Karpas-422 (cell line): ENCODE data around the gene DMAC2L. TPM values are rescaled to one million over a fixed set of nuclear protein-coding genes. Genes with fewer than 3 reads are reported as not detected.
A peak's percentile ranks its signal among the peaks of the same experiment; 100 is the strongest.
"Not testable (repeated sequence)": the region's sequence is repeated elsewhere in the genome, so short reads cannot be mapped to it uniquely, and the experiment has no call there.

ENCODE experiments used
- DNase-seq: peaks from one replicate; pipeline ENCODE4 v3.0.0-alpha.2; 2015
- H2AFZ ChIP-seq: fragments of 200-600 bp; sonication (generic); 2 replicates; pipeline ENCODE4 v1.6.1; 2014; ENCODE audit warnings: antibody characterized with exemption, low read length, mixed read lengths
- H3K27ac ChIP-seq: fragments of 200-600 bp; sonication (generic); 2 replicates; pipeline ENCODE4 v1.5.1; 2014; ENCODE audit warnings: mild to moderate bottlenecking, low read length, moderate library complexity
- H3K27me3 ChIP-seq: fragments of 200-600 bp; sonication (generic); 2 replicates; pipeline ENCODE4 v1.6.1; 2014; ENCODE audit warnings: low read length, mixed read lengths
- H3K36me3 ChIP-seq: fragments of 200-600 bp; sonication (generic); 2 replicates; pipeline ENCODE4 v1.6.1; 2014; ENCODE audit warnings: low read length, mixed read lengths; ENCODE audit not compliant: insufficient read depth
- H3K4me1 ChIP-seq: fragments of 200-600 bp; sonication (generic); 2 replicates; pipeline ENCODE4 v1.6.1; 2014; ENCODE audit warnings: mild to moderate bottlenecking, low read length, mixed read lengths
- H3K4me2 ChIP-seq: fragments of 200-600 bp; sonication (generic); 2 replicates; pipeline ENCODE4 v1.6.1; 2014; ENCODE audit warnings: low read length, low read depth, mild to moderate bottlenecking; ENCODE audit not compliant: poor library complexity, severe bottlenecking
- H3K4me3 ChIP-seq: fragments of 200-600 bp; sonication (generic); 2 replicates; pipeline ENCODE4 v1.5.1; 2014; ENCODE audit warnings: mild to moderate bottlenecking, antibody characterized with exemption, low read length, mixed read lengths
- H3K79me2 ChIP-seq: fragments of 200-600 bp; sonication (generic); 2 replicates; pipeline ENCODE4 v1.6.1; 2014; ENCODE audit warnings: mild to moderate bottlenecking, low read length, mixed read lengths
- H3K9ac ChIP-seq: fragments of 200-600 bp; sonication (generic); 2 replicates; pipeline ENCODE4 v1.6.0; 2014; ENCODE audit warnings: low read length
- H3K9me2 ChIP-seq: fragments of 200-600 bp; sonication (generic), shearing (Covaris generic); replicated peaks from 2 replicates; pipeline ENCODE4 v1.6.0; 2014; ENCODE audit warnings: mild to moderate bottlenecking, low read length, moderate library complexity; ENCODE audit not compliant: insufficient read depth
- H3K9me3 ChIP-seq: fragments of 300-700, 200-600 bp; sonication (generic); 2 replicates; pipeline ENCODE4 v1.6.1; 2014; ENCODE audit warnings: low read length, mixed read lengths
- H4K20me1 ChIP-seq: fragments of 200-600 bp; sonication (generic); 2 replicates; pipeline ENCODE4 v1.6.1; 2014; ENCODE audit warnings: mild to moderate bottlenecking, antibody characterized with exemption, low read length, low read depth; ENCODE audit not compliant: insufficient read depth
- total RNA-seq: library from RNA; depleted of rRNA; stranded (reverse); fragments of >200 nt; shearing (Covaris generic); gene quantifications from 2 replicates; pipeline ENCODE4 v1.2.3, GENCODE V29; 2014; ENCODE audit warnings: low replicate concordance

The DMAC2L gene
- total RNA-seq, 1 experiment from 2014 or later: 38.6 TPM

DNA sequence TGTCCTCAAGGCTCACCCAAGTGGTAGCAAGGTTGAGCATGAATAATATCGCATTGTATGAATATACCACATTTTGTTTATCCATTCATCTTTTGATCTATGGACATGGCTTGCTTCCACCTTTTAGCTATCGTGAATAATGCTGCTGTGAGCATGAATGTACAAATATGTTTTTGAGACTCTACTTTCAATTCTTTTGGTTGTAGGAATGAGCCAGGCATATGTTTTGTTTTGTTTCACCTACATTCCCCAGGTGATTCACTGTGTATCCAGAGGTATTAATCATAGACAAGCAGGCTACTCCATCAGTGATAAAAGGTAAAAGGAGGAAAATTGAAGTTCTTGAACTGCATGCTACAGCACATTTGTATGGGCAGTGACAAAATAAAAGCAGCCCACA, 48.7 kb downstream of the DMAC2L start:
- DNase-seq: no peak
- Histone ChIP-seq H3K4me2 (no peak overlapping the region), H3K27ac (no peak overlapping the region), H3K4me3 (no peak overlapping the region), H3K79me2 (no peaks in the 10 kb centered on the region), H3K9me2 (no peaks in the 10 kb centered on the region), H2AFZ (no peak overlapping the region), H3K4me1 (peaks cover 20% of the 10 kb centered on the region), H3K27me3 (no peaks in the 10 kb centered on the region), H3K9me3 (no peaks in the 10 kb centered on the region), H4K20me1 (no peaks in the 10 kb centered on the region), H3K9ac (no peak overlapping the region), H3K36me3 (no peaks in the 10 kb centered on the region)

DNA sequence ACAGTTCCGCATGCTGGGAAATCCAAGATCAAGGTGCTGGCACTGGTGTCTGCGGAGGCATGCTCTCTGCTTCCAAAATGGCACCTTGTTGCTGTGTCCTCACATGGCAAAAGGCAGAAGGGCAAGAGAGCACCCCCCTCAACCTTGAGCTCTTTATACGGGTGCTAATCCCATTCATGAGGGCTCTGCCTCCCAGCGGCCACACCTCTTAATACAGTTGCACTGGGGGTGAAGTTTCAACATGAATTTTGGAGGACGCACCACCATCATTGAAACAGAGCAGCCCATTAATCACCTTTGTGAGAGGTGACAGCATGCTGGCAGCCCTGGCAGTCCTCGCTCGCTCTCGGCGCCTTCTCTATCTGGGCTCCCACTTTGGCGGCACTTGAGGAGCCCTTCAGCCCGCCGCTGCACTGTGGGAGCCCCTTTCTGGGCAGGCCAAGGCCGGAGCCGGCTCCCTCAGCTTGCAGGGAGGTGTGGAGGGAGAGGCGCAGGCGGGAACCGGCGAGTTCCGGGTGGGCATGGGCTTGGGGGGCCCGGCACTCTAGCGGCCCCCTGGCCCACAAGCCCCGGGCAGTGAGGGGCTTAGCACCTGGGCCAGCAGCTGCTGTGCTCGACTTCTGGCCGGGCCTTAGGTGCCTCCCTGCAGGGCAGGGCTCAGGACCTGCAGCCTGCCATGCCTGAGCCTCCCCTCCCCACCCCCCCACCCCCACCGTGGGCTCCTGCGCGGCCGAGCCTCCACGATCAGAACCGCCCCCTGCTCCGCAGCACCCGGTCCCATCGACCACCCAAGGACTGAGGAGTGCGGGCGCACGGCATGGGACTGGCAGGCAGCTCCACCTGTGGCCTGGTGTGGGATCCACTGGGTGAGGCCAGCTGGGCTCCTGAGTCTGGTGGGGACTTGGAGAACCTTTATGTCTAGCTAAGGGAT, 49.6 kb downstream of the DMAC2L start:
- not testable (repeated sequence) for H3K4me2 ChIP-seq, DNase-seq, H4K20me1 ChIP-seq, H3K9ac ChIP-seq, H3K27ac ChIP-seq, H3K27me3 ChIP-seq, H3K9me2 ChIP-seq, H3K9me3 ChIP-seq, H3K4me3 ChIP-seq, H3K79me2 ChIP-seq, H2AFZ ChIP-seq, H3K36me3 ChIP-seq
- H3K4me1 ChIP-seq: peaks cover 20% of the 10 kb centered on the region

GRCh38 chr14:50362764-50363713, 50.9 kb downstream of the DMAC2L start:
- Histone ChIP-seq H3K27me3 (no peaks in the 10 kb centered on the region), H3K9me2 (no peaks in the 10 kb centered on the region), H3K9ac (peak overlapping the region; percentile 50), H3K4me1 (peaks cover 20% of the 10 kb centered on the region), H3K27ac (no peak overlapping the region), H2AFZ (peak overlapping the region; percentile 82), H3K79me2 (no peaks in the 10 kb centered on the region), H3K4me2 (peak overlapping the region; percentile 61), H4K20me1 (no peaks in the 10 kb centered on the region), H3K36me3 (no peaks in the 10 kb centered on the region), H3K4me3 (peak overlapping the region; percentile 49), H3K9me3 (no peaks in the 10 kb centered on the region)
- peak; percentile 50 for DNase-seq

- peak overlapping the region; percentile 61 for H3K4me2 ChIP-seq
- no peaks in the 10 kb centered on the region for H3K9me3 ChIP-seq
- DNase-seq: peak; percentile 79
- H3K79me2 ChIP-seq: no peaks in the 10 kb centered on the region
- H2AFZ ChIP-seq: peak overlapping the region; percentile 82
- H3K27me3 ChIP-seq: no peaks in the 10 kb centered on the region
- peak overlapping the region; percentile 49 for H3K4me3 ChIP-seq
- H3K4me1 ChIP-seq: peaks cover 20% of the 10 kb centered on the region
- no peaks in the 10 kb centered on the region for H4K20me1 ChIP-seq
- no peaks in the 10 kb centered on the region for H3K36me3 ChIP-seq
- H3K9me2 ChIP-seq: no peaks in the 10 kb centered on the region
- H3K9ac ChIP-seq: peak overlapping the region; percentile 50
- H3K27ac ChIP-seq: no peak overlapping the region
These were observed 51.6 kb downstream of the DMAC2L start for GRCh38 chr14:50363714-50364111.

DNA sequence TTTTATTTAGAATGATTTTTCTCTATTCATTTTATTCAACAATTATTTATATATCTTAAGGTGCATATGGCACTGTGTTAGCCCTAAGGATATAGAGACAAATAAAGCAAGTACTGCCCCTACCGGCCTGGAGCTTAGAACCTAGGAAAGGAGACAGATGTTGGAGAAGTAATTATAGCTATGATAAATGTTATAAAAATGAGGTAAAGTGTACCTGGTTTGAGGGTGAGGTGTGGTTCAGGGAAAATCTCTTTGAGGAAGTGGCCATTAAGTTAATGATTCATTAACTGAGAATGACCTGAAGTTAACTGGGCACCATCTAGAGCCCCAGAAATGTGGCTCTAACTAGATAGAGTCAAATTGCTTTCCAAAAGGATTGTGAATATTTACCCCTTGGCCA, 52.7 kb downstream of the DMAC2L start:
- Histone ChIP-seq H3K4me2 (peak overlapping the region; percentile 61), H3K9ac (no peak overlapping the region), H3K9me2 (no peaks in the 10 kb centered on the region), H2AFZ (no peak overlapping the region), H4K20me1 (no peaks in the 10 kb centered on the region), H3K9me3 (no peaks in the 10 kb centered on the region), H3K4me1 (peaks cover 20% of the 10 kb centered on the region), H3K79me2 (no peaks in the 10 kb centered on the region), H3K27me3 (no peaks in the 10 kb centered on the region), H3K36me3 (no peaks in the 10 kb centered on the region), H3K4me3 (no peak overlapping the region), H3K27ac (no peak overlapping the region)
- DNase-seq: no peak

DNA sequence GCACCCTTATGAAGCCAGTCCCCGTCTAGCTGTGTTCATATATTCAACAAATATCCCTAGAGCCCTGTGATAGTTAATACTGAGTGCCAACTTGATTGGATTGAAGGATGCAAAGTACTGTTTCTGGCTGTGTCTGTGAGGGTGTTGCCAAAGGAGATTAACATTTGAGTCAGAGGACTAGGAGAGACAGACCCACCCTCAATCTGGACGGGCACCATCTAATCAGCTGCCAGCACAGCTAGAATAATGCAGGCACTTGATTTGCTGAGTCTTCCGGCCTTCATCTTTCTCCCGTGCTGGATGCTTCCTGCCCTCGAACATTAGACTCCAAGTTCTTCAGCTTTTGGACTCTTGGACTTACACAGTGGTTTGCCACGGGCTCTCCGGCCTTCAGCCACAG, 53.4 kb downstream of the DMAC2L start:
- H3K36me3 ChIP-seq, H4K20me1 ChIP-seq, H2AFZ ChIP-seq, H3K4me2 ChIP-seq, H3K27me3 ChIP-seq, H3K79me2 ChIP-seq, H3K27ac ChIP-seq, H3K9ac ChIP-seq, H3K4me3 ChIP-seq, DNase-seq, H3K9me2 ChIP-seq, H3K9me3 ChIP-seq: not testable (repeated sequence)
- H3K4me1 ChIP-seq: peaks cover 20% of the 10 kb centered on the region

DNA sequence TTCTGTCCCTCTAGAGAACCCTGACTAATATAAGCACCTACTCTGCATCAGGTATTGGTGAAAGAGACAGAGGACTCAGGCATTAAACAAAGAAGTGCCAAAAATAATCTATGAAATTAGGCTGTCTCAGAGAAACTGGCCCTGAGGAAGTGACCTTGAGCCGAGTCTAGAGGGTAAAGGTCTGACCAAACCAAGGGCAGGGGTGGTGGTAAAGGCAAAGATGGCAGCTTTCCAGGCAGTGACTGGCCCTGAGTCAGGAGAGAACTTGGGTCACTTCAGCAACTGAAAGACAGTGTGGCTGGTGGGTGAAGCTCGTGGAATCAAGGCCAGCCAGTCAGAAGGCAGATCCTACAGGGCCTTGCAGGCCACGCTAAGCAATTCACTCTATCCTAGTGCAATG, 54.0 kb downstream of the DMAC2L start:
- H3K9ac ChIP-seq: no peak overlapping the region
- H3K79me2 ChIP-seq: no peaks in the 10 kb centered on the region
- no peak for DNase-seq
- H3K4me3 ChIP-seq: no peak overlapping the region
- no peak overlapping the region for H3K4me2 ChIP-seq
- H3K36me3 ChIP-seq: no peaks in the 10 kb centered on the region
- no peaks in the 10 kb centered on the region for H4K20me1 ChIP-seq
- no peaks in the 10 kb centered on the region for H3K27me3 ChIP-seq
- H3K9me3 ChIP-seq: no peaks in the 10 kb centered on the region
- no peak overlapping the region for H3K27ac ChIP-seq
- H2AFZ ChIP-seq: no peak overlapping the region
- H3K4me1 ChIP-seq: peaks cover 20% of the 10 kb centered on the region
- H3K9me2 ChIP-seq: no peaks in the 10 kb centered on the region

- H3K36me3 ChIP-seq: no peaks in the 10 kb centered on the region
- no peak for DNase-seq
- no peak overlapping the region for H3K4me3 ChIP-seq
- no peak overlapping the region for H3K27ac ChIP-seq
- peaks cover 20% of the 10 kb centered on the region for H3K4me1 ChIP-seq
- no peaks in the 10 kb centered on the region for H3K9me2 ChIP-seq
- H3K27me3 ChIP-seq: no peaks in the 10 kb centered on the region
- H2AFZ ChIP-seq: no peak overlapping the region
- no peak overlapping the region for H3K9ac ChIP-seq
- H3K9me3 ChIP-seq: no peaks in the 10 kb centered on the region
- H3K4me2 ChIP-seq: no peak overlapping the region
- H3K79me2 ChIP-seq: no peaks in the 10 kb centered on the region
- no peaks in the 10 kb centered on the region for H4K20me1 ChIP-seq
These were observed 54.5 kb downstream of the DMAC2L start for GRCh38 chr14:50366589-50366988.
